Endothelial cell of umbilical vein (primary cell): ENCODE results near the gene UQCC2. TPM values are rescaled to one million over a fixed set of nuclear protein-coding genes. Genes with fewer than 3 reads are reported as not detected.

ENCODE experiments used
- BruUV-seq: library from RNA; stranded (reverse); fragments of 400-500 nt; replicated peaks from 2 replicates; lab custom pipeline; 2021; lab: Mats Ljungman, UMichigan
- CTCF ChIA-PET: fragments of 300-600, 350-600 bp; sonication (Branson Sonifier 250); formaldehyde crosslinking; loops from one replicate; lab custom pipeline; 2021; ENCODE audit warnings: antibody characterized with exemption, inconsistent platforms; lab: Charles Lee
- POLR2A ChIA-PET: fragments of 300-600, 350-600 bp; sonication (Branson Sonifier 250); formaldehyde crosslinking; loops from one replicate; lab custom pipeline; 2021; ENCODE audit warnings: antibody characterized with exemption, inconsistent platforms; lab: Charles Lee
- DNase-seq: peaks from one replicate; pipeline ENCODE4 v3.0.0-alpha.2; 2011; ENCODE audit warnings: low read depth, low spot score
- FAIRE-seq: peaks from 2 replicates; lab custom pipeline; 2011; peaks lifted over from hg19 to GRCh38; lab: Jason Lieb, UNC
- H2AFZ ChIP-seq: 2 replicates; pipeline ENCODE4 v1.6.0; 2012; ENCODE audit warnings: low read depth, low read length, control low read depth, inconsistent platforms
- H3K27ac ChIP-seq: 2 replicates; pipeline ENCODE4 v1.5.1; 2011; ENCODE audit warnings: low read depth, mild to moderate bottlenecking, control low read depth, low read length, moderate library complexity; ENCODE audit not compliant: insufficient read depth
- H3K27me3 ChIP-seq, 2 experiments: 2 replicates each; pipeline versions ENCODE4 v1.6.0 to v1.6.1; 2011; ENCODE audit warnings: low read length in 2 of 2, mixed read lengths in 1 of 2; ENCODE audit not compliant: control insufficient read depth in 2 of 2, insufficient read depth in 2 of 2
- H3K36me3 ChIP-seq, 2 experiments: 2 replicates in 1 of 2; 3 replicates in 1 of 2; pipeline ENCODE4 v1.5.1; 2011; ENCODE audit warnings: low read length in 2 of 2, mild to moderate bottlenecking in 1 of 2, moderate library complexity in 1 of 2; ENCODE audit not compliant: control insufficient read depth in 2 of 2, insufficient read depth in 2 of 2; ENCODE audit errors: extremely low read depth in 1 of 2
- H3K4me1 ChIP-seq: 3 replicates; pipeline ENCODE4 v1.5.1; 2011; ENCODE audit warnings: mild to moderate bottlenecking, low read length; ENCODE audit not compliant: control insufficient read depth, insufficient read depth; ENCODE audit errors: extremely low read depth
- H3K4me2 ChIP-seq: 2 replicates; pipeline ENCODE4 v1.6.1; 2011; ENCODE audit warnings: low read length, control low read depth, mixed read lengths; ENCODE audit not compliant: insufficient read depth
- H3K4me3 ChIP-seq, 3 experiments: fragments of 200-600 bp in 1 of 3; sonication (generic), shearing (Covaris generic) in 1 of 3; replicated peaks in 1 of 3; 2 replicates each; pipeline ENCODE4 v1.5.1; 2011 to 2016; ENCODE audit warnings: control low read depth in 3 of 3, low read length in 3 of 3, mild to moderate bottlenecking in 2 of 3, inconsistent platforms in 1 of 3, low read depth in 1 of 3, moderate library complexity in 1 of 3; ENCODE audit not compliant: insufficient read depth in 1 of 3
- H3K79me2 ChIP-seq: 2 replicates; pipeline ENCODE4 v1.6.0; 2012; ENCODE audit warnings: low read length, inconsistent platforms; ENCODE audit not compliant: control insufficient read depth, insufficient read depth
- H3K9ac ChIP-seq: replicated peaks from 2 replicates; pipeline ENCODE3; 2011; ENCODE audit warnings: low read length, control low read depth; ENCODE audit not compliant: insufficient read depth; ENCODE audit errors: extremely low read depth
- H3K9me1 ChIP-seq: replicated peaks from 3 replicates; pipeline ENCODE4 v1.6.0; 2011; ENCODE audit warnings: mild to moderate bottlenecking, low read length; ENCODE audit not compliant: control insufficient read depth, insufficient read depth; ENCODE audit errors: extremely low read depth
- H3K9me3 ChIP-seq: replicated peaks from 2 replicates; pipeline ENCODE4 v1.5.1; 2012; ENCODE audit warnings: low read length, inconsistent platforms; ENCODE audit not compliant: control insufficient read depth, insufficient read depth
- H4K20me1 ChIP-seq: replicated peaks from 2 replicates; pipeline ENCODE3; 2011; ENCODE audit warnings: mild to moderate bottlenecking, low read length; ENCODE audit not compliant: control insufficient read depth, insufficient read depth; ENCODE audit errors: extremely low read depth
- EZH2 ChIP-seq: IDR thresholded peaks from 2 replicates; pipeline ENCODE4 v1.6.1; 2012; ENCODE audit warnings: borderline replicate concordance, low read depth, mild to moderate bottlenecking, moderate library complexity, low read length, inconsistent platforms; ENCODE audit not compliant: severe bottlenecking
- FOS ChIP-seq: IDR thresholded peaks from 2 replicates; pipeline ENCODE4 v1.6.1; 2011; ENCODE audit warnings: mild to moderate bottlenecking, low read length, moderate library complexity, borderline replicate concordance; ENCODE audit not compliant: insufficient read depth
- GATA2 ChIP-seq: IDR thresholded peaks from 2 replicates; pipeline ENCODE4 v1.7.0; 2011; ENCODE audit warnings: low read depth, mild to moderate bottlenecking, moderate library complexity, mixed read lengths, low read length; ENCODE audit not compliant: insufficient read length, insufficient read depth
- JUN ChIP-seq: IDR thresholded peaks from 2 replicates; pipeline ENCODE4 v1.6.1; 2011; ENCODE audit warnings: borderline replicate concordance, low read depth; ENCODE audit not compliant: insufficient read length, insufficient read depth
- MAX ChIP-seq: IDR thresholded peaks from 2 replicates; pipeline ENCODE4 v1.6.1; 2011; ENCODE audit not compliant: insufficient read depth, insufficient read length
- MYC ChIP-seq: IDR thresholded peaks from one replicate; pipeline ENCODE4 v1.6.1; 2011; ENCODE audit warnings: mild to moderate bottlenecking, low read depth, low read length
- POLR2A ChIP-seq: IDR thresholded peaks from 2 replicates; pipeline ENCODE4 v1.6.1; 2012; ENCODE audit warnings: low read depth, mild to moderate bottlenecking, control low read depth, low read length
- POLR2AphosphoS5 ChIP-seq: IDR thresholded peaks from 2 replicates; pipeline ENCODE4 v1.6.1; 2012; ENCODE audit warnings: low read depth, mild to moderate bottlenecking, control low read depth, low read length, moderate library complexity; ENCODE audit not compliant: insufficient read depth
- dilution Hi-C: fragments of 300-500 bp; cut with MboI; formaldehyde crosslinking; loops from one replicate; pipeline ENCODE4 v1.15.0; 2019; ENCODE audit warnings: low sequenced_read_pairs; ENCODE audit not compliant: extremely low pct_ligation_motif_present
- intact Hi-C: fragments of 100-400 bp; cut with micrococcal nuclease; formaldehyde crosslinking; loops from one replicate; pipeline ENCODE4 v1.10.0; 2022
- polyA plus RNA-seq, 4 experiments: library from polyadenylated mRNA; depleted of rRNA in 3 of 4; stranded (reverse) in 3 of 4; unstranded in 1 of 4; fragments of >200 nt; gene quantifications; 2 replicates each; pipeline versions ENCODE4 v1.2.1 to v1.2.3, GENCODE V29; 2011 to 2012; ENCODE audit warnings: missing spikeins in 1 of 4
- total RNA-seq: library from RNA; stranded (reverse); gene quantifications from 2 replicates; pipeline ENCODE4 v1.2.3, GENCODE V29; 2021
- TF ChIP-seq, protein P1 (sequence below), 2 donors: IDR thresholded peaks; 1 replicate in 1 of 2; 2 replicates in 1 of 2; pipeline ENCODE4 v1.5.1; 2011; ENCODE audit warnings: low read length in 2 of 2, mild to moderate bottlenecking in 2 of 2, moderate library complexity in 2 of 2, control low read depth in 1 of 2, inconsistent platforms in 1 of 2, low read depth in 1 of 2; ENCODE audit not compliant: insufficient read depth in 1 of 2; ENCODE audit errors: extremely low read depth in 1 of 2

Gene UQCC2
- total and polyA plus RNA-seq, 2 donors (not counting 3 experiments of a cell fraction or from before 2014, with no cell fraction given) = 46.3 to 95.3 TPM

GRCh38 chr6:33714385-33715040, 3.0 kb upstream of the UQCC2 start:
- peaks cover 15% of the 10 kb centered on the region for H3K4me1 ChIP-seq
- no peaks in the 10 kb centered on the region for H3K9me1 ChIP-seq
- peaks cover 0 to under 1% of the 10 kb centered on the region in 2 experiments for H3K36me3 ChIP-seq
- no peak for DNase-seq
- no peak for TF ChIP-seq POLR2AphosphoS5
- no peak for TF ChIP-seq EZH2
- TF ChIP-seq JUN = no peak
- no peak for TF ChIP-seq FOS
- no peak for TF ChIP-seq POLR2A
- TF ChIP-seq GATA2 = no peak
- no peak for TF ChIP-seq MYC
- POLR2A ChIA-PET = no interaction called here
- dilution Hi-C loops = no loop called here
- peaks cover 5 to 9% of the 10 kb centered on the region in 2 experiments for H3K27me3 ChIP-seq
- H3K9ac ChIP-seq = no peak overlapping the region
- no peak overlapping the region for H3K4me2 ChIP-seq
- no TSS peak for BruUV-seq
- intact Hi-C loops = no loop called here
- H3K27ac ChIP-seq = no peak overlapping the region
- H3K4me3 ChIP-seq = no peak overlapping the region
- no peak for FAIRE-seq
- H3K9me3 ChIP-seq = no peaks in the 10 kb centered on the region
- no peaks in the 10 kb centered on the region for H4K20me1 ChIP-seq
- peaks cover 15% of the 10 kb centered on the region for H3K79me2 ChIP-seq
- no peak overlapping the region for H2AFZ ChIP-seq
- CTCF ChIA-PET = interaction anchor here (0.7 to 2.1 kb wide), 6 partner anchors 11 to 440 kb away, joined by 3 to 6 read pairs (median 4); no protein-coding TSS in a partner anchor

DNA sequence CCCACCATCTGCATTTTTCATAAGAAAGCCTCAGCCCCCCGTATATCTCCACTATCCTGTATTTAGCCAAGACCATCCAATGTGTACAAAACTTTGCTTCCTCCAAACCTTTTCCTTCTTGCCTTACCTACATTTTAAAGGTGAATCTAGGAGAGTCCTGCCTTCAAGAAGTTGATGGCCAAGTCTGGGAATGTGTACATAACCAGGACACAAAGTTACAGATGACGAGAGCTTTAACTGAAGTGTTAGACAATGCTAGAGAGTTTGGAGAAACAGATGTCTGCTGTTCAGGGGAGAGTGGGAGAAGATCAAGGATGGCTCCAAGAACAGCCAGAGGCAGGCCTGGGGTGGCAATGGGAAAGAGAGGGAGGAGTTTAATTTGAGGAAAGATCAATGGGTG, 2.3 kb upstream of the UQCC2 start:
- FAIRE-seq (no peak), DNase-seq (no peak)
- peaks cover 5 to 7% of the 10 kb centered on the region in 2 experiments for H3K27me3 ChIP-seq
- H3K36me3 ChIP-seq = peaks cover 2 to 4% of the 10 kb centered on the region in 2 experiments
- intact Hi-C loops (no loop called here), dilution Hi-C loops (no loop called here)
- CTCF ChIA-PET = interaction anchor here (1.3 to 2.1 kb wide), 3 partner anchors 9 to 314 kb away, joined by 4 to 6 read pairs (median 4); no protein-coding TSS in a partner anchor
- no peaks in the 10 kb centered on the region for H3K9me1 ChIP-seq
- no peaks in the 10 kb centered on the region for H4K20me1 ChIP-seq
- H3K4me2 ChIP-seq = no peak overlapping the region
- POLR2A ChIA-PET = no interaction called here
- no TSS peak for BruUV-seq
- no peak overlapping the region for H2AFZ ChIP-seq
- H3K4me1 ChIP-seq = peaks cover 15% of the 10 kb centered on the region
- TF ChIP-seq POLR2A (no peak), MAX (no peak), POLR2AphosphoS5 (no peak), GATA2 (no peak), MYC (no peak), JUN (no peak), FOS (no peak), EZH2 (no peak)
- TF ChIP-seq, protein P1, sequence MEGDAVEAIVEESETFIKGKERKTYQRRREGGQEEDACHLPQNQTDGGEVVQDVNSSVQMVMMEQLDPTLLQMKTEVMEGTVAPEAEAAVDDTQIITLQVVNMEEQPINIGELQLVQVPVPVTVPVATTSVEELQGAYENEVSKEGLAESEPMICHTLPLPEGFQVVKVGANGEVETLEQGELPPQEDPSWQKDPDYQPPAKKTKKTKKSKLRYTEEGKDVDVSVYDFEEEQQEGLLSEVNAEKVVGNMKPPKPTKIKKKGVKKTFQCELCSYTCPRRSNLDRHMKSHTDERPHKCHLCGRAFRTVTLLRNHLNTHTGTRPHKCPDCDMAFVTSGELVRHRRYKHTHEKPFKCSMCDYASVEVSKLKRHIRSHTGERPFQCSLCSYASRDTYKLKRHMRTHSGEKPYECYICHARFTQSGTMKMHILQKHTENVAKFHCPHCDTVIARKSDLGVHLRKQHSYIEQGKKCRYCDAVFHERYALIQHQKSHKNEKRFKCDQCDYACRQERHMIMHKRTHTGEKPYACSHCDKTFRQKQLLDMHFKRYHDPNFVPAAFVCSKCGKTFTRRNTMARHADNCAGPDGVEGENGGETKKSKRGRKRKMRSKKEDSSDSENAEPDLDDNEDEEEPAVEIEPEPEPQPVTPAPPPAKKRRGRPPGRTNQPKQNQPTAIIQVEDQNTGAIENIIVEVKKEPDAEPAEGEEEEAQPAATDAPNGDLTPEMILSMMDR (IDR thresholded peaks at IDR 0.05; ENCODE audit: extremely low read depth in 1 of 2, insufficient read depth in 1 of 2, low read depth in 1 of 2, low read length in 2 of 2) = no peak
- H3K27ac ChIP-seq = no peak overlapping the region
- no peak overlapping the region for H3K4me3 ChIP-seq
- H3K9ac ChIP-seq = no peak overlapping the region
- no peaks in the 10 kb centered on the region for H3K9me3 ChIP-seq
- peaks cover 19% of the 10 kb centered on the region for H3K79me2 ChIP-seq
